ENCODE data around the gene COX8A. TPM values are rescaled to one million over a fixed set of nuclear protein-coding genes. Genes with fewer than 3 reads are reported as not detected.

The COX8A gene
- total and polyA plus RNA-seq, 10 of the 15 experiments (the other 5 are each of a cell fraction or from before 2014, with no cell fraction given): 243 to 1,476 (median 522) TPM

GRCh38 chr11:63986156-63986931 is 11.9 kb downstream of the COX8A start, which contains the start of gene OTUB1:
Gene OTUB1, plus strand, starts transcription at chr11:63986438. Its CDS starts 19 bp downstream, at chr11:63986457.
- peak; percentile 47 for DNase-seq (ENCODE audit: low read depth, low spot score)
- Histone ChIP-seq H3K27ac (ENCODE audit: control insufficient read depth, insufficient read depth) (peak within 1 kb of the TSS; percentile 68), H3K4me1 (ENCODE audit: control insufficient read depth, insufficient read depth, low read length) (peaks cover 22% of the 10 kb centered on the region), H3K9ac (ENCODE audit: control insufficient read depth, insufficient read depth, low read length) (peak within 1 kb of the TSS; percentile 80), H4K20me1 (ENCODE audit: control insufficient read depth, insufficient read depth) (peaks cover 5% of the 10 kb centered on the region; the same call in 1 of the 2 replicates), H3K9me3 (replicated peaks; ENCODE audit: control insufficient read depth, insufficient read depth, low read length) (no peaks in the 10 kb centered on the region), H2AFZ (ENCODE audit: control insufficient read depth, low read depth, low read length) (peak within 1 kb of the TSS; percentile 92), H3K79me2 (ENCODE audit: control insufficient read depth, insufficient read depth, low read length) (peaks cover 39% of the 10 kb centered on the region), H3K4me3 (peak within 1 kb of the TSS; percentile 88), H3K27me3 (replicated peaks in 1 of 2; ENCODE audit: control insufficient read depth in 2 of 2, insufficient read depth in 2 of 2, low read length in 1 of 2) (no peaks in the 10 kb centered on the region), H3K4me2 (ENCODE audit: control insufficient read depth, insufficient read depth) (peak within 1 kb of the TSS; percentile 93), H3K36me3 (ENCODE audit: control insufficient read depth in 2 of 2, insufficient read depth in 2 of 2, low read length in 1 of 2) (peaks cover 7 to 14% of the 10 kb centered on the region in 2 experiments; a peak in 3 of 4 replicates)
- POLR2A ChIA-PET: interaction anchor here (1.3 kb wide), 1 partner anchor 11 kb away, joined by 11 read pairs; the partner anchor contains the start of gene COX8A
- SMC1A ChIA-PET (ENCODE audit: uncharacterized antibody, unreplicated experiment): interaction anchor here (0.7 kb wide), 1 partner anchor 147 kb away, joined by 3 read pairs; no protein-coding TSS in a partner anchor
- peak; percentile 96 for ATAC-seq
- BruUV-seq (replicated peaks): no TSS peak
- in situ Hi-C loops (cut with MboI) (no loop called here), intact Hi-C loops (cut with micrococcal nuclease; ENCODE audit: unreplicated experiment) (no loop called here)
- FAIRE-seq: peak; percentile 88
- CTCF ChIA-PET: interaction anchor here (0.7 kb wide), 1 partner anchor 676 kb away, joined by 3 read pairs; no protein-coding TSS in a partner anchor
- RAD21 ChIA-PET (ENCODE audit: unreplicated experiment): interaction anchor here (1.3 kb wide), 1 partner anchor 156 kb away, joined by 3 read pairs; no protein-coding TSS in a partner anchor
- under 1% methylated on average over 57 of the region's 63 CpGs for WGBS (ENCODE audit: insufficient coverage, insufficient replicate concordance, low lambda C conversion rate, missing lambda C conversion rate)
- TF ChIP-seq STAT3 (IDR thresholded peaks at IDR 0.05; ENCODE audit: low read depth, low read length) (no peak), NR2F1 (conservative IDR thresholded peaks at IDR 0.05) (0 out of 2 replicates have a peak, but pooled peaks have one; percentile 13), HDGF (IDR thresholded peaks at IDR 0.05) (peak; percentile 65; the same call in 1 of the 2 replicates), ATF7 (IDR thresholded peaks at IDR 0.05; ENCODE audit: low read depth) (no peak), NFIC (IDR thresholded peaks at IDR 0.05; ENCODE audit: low read depth, low read length) (no peak; the same call in 1 of the 2 replicates), LARP7 (IDR thresholded peaks at IDR 0.05) (peak; percentile 94), GABPA (IDR thresholded peaks at IDR 0.05; ENCODE audit: low read depth) (peak; percentile 89), EZH2 (IDR thresholded peaks at IDR 0.05; ENCODE audit: borderline replicate concordance, control insufficient read depth, low read depth, low read length) (no peak), HDAC2 (IDR thresholded peaks at IDR 0.05) (no peak), KLF5 (IDR thresholded peaks at IDR 0.05; ENCODE audit: partially characterized antibody) (peak; percentile 75), ETV6 (conservative IDR thresholded peaks at IDR 0.05 in 1 of 2, IDR thresholded peaks at IDR 0.05 in 1 of 2; ENCODE audit: borderline replicate concordance in 1 of 2, low read depth in 1 of 2) (peak in 1 of 2 experiments; percentile 43; a peak in 1 of 4 replicates), TCF7 (IDR thresholded peaks at IDR 0.05; ENCODE audit: borderline replicate concordance) (no peak), SPI1 (IDR thresholded peaks at IDR 0.05; ENCODE audit: borderline replicate concordance, insufficient read depth, low read depth, low read length) (0 out of 2 replicates have a peak, but pooled peaks have one; percentile 20), ZBED1 (IDR thresholded peaks at IDR 0.05; ENCODE audit: borderline replicate concordance) (no peak), CREB1 (IDR thresholded peaks at IDR 0.05; ENCODE audit: low read depth) (peak; percentile 59; the same call in 1 of the 2 replicates), ATF2 (IDR thresholded peaks at IDR 0.05; ENCODE audit: low read length) (no peak), ZNF207 (IDR thresholded peaks at IDR 0.05; ENCODE audit: borderline replicate concordance) (0 out of 2 replicates have a peak, but pooled peaks have one; percentile 75), SUPT20H (IDR thresholded peaks at IDR 0.05; ENCODE audit: borderline replicate concordance, control insufficient read depth, low read depth, low read length) (no peak), TARDBP (IDR thresholded peaks at IDR 0.05; ENCODE audit: borderline replicate concordance) (no peak), RFX5 (IDR thresholded peaks at IDR 0.05; ENCODE audit: low read depth, low read length) (no peak)
- TF ChIP-seq, protein P1, sequence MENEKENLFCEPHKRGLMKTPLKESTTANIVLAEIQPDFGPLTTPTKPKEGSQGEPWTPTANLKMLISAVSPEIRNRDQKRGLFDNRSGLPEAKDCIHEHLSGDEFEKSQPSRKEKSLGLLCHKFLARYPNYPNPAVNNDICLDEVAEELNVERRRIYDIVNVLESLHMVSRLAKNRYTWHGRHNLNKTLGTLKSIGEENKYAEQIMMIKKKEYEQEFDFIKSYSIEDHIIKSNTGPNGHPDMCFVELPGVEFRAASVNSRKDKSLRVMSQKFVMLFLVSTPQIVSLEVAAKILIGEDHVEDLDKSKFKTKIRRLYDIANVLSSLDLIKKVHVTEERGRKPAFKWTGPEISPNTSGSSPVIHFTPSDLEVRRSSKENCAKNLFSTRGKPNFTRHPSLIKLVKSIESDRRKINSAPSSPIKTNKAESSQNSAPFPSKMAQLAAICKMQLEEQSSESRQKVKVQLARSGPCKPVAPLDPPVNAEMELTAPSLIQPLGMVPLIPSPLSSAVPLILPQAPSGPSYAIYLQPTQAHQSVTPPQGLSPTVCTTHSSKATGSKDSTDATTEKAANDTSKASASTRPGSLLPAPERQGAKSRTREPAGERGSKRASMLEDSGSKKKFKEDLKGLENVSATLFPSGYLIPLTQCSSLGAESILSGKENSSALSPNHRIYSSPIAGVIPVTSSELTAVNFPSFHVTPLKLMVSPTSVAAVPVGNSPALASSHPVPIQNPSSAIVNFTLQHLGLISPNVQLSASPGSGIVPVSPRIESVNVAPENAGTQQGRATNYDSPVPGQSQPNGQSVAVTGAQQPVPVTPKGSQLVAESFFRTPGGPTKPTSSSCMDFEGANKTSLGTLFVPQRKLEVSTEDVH (IDR thresholded peaks at IDR 0.05; ENCODE audit: low read depth, partially characterized antibody): no peak
